HFFc6 (cell line): ENCODE measurements around the gene CPLANE1. TPM values are rescaled to one million over a fixed set of nuclear protein-coding genes. Genes with fewer than 3 reads are reported as not detected.

Experiments
- DNase-seq: peaks from one replicate; pipeline ENCODE4 v3.0.0-alpha.2; 2018
- H3K27ac Mint-ChIP-seq: 2 replicates; pipeline ENCODE4 v1.8.0; 2020; ENCODE audit warnings: mild to moderate bottlenecking, mixed read lengths
- H3K27me3 Mint-ChIP-seq: 2 replicates; pipeline ENCODE4 v1.8.0; 2021; ENCODE audit warnings: mild to moderate bottlenecking, moderate library complexity, mixed read lengths; ENCODE audit not compliant: insufficient read depth
- H3K36me3 Mint-ChIP-seq: 2 replicates; pipeline ENCODE4 v1.8.0; 2021; ENCODE audit warnings: low read depth, mixed read lengths
- H3K4me1 Mint-ChIP-seq: 2 replicates; pipeline ENCODE4 v1.8.0; 2020; ENCODE audit warnings: low read depth, mixed read lengths
- H3K4me3 Mint-ChIP-seq: 2 replicates; pipeline ENCODE4 v1.8.0; 2020; ENCODE audit warnings: mild to moderate bottlenecking, moderate library complexity, mixed read lengths
- H3K9me3 Mint-ChIP-seq: 2 replicates; pipeline ENCODE4 v1.8.0; 2020; ENCODE audit warnings: mild to moderate bottlenecking, mixed read lengths
- CTCF ChIP-seq: fragments of 200-600 bp; sonication (generic); IDR thresholded peaks from 2 replicates; pipeline ENCODE4 v1.5.0; 2021; ENCODE audit warnings: antibody characterized with exemption, mild to moderate bottlenecking
- total RNA-seq, 6 experiments: library from RNA; stranded (reverse); fragmentation: NEBNext Ultra II Directional; extraction: Animal tissue kit (Norgen Biotek cat#: 25700); gene quantifications; 2 replicates in 1 of 6; 3 replicates in 5 of 6; pipeline ENCODE4 v1.2.3, GENCODE V29; 2021

Gene CPLANE1
- total RNA-seq, 6 experiments from 2014 or later = 10.3 to 12.7 (median 11.6) TPM

DNA sequence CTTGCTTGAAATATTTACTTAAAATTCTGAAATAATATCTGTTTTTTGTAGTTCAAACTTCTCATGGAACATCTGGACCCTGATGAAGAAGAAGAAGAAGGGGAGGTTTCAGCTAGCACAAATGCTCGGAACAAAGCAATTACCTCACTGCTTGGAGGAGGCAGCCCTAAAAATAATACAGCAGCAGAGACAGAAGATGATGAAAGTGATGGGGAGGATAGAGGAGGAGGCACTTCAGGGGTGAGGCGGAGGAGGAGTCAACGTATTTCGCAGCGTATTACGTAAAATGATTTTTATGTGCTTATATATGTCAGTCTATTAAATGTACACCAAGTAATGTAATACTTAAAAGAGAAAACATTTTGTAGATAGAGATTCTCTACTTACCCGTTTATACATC, 185.4 kb downstream of the CPLANE1 start:
- H3K4me1 Mint-ChIP-seq = no peaks in the 10 kb centered on the region
- H3K9me3 Mint-ChIP-seq = no peaks in the 10 kb centered on the region

DNA sequence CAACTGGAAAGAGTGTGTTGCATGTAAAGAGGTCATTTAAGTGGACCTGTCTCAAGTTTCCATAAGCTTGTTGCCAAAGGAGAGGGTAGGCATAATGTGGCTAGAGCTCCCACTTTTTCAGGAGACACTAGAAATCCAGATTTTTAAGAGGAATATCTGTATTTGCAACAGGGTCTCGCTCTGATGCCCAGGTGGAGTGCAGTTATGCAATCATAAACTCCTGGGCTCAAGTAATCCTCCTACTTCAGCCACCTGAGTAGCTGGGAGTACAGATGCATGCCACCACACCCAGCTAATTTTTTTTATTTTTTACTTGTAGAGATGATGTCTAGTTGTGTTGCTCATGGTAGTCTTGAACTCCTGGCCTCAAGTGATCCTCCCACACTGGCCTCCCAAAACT, 189.1 kb downstream of the CPLANE1 start:
- H3K4me1 Mint-ChIP-seq = no peaks in the 10 kb centered on the region
- no peaks in the 10 kb centered on the region for H3K27me3 Mint-ChIP-seq
- no peak for DNase-seq
- H3K27ac Mint-ChIP-seq = no peak overlapping the region
- H3K4me3 Mint-ChIP-seq = no peak overlapping the region
- no peaks in the 10 kb centered on the region for H3K9me3 Mint-ChIP-seq
- TF ChIP-seq CTCF = no peak
- peaks cover 27% of the 10 kb centered on the region for H3K36me3 Mint-ChIP-seq

More for the DNA sequence above, 185.4 kb downstream of the CPLANE1 start:
- Mint-ChIP-seq H3K27ac (no peak overlapping the region), H3K4me3 (no peak overlapping the region; the same call in 1 of the 2 replicates), H3K36me3 (peaks cover 17% of the 10 kb centered on the region), H3K27me3 (no peaks in the 10 kb centered on the region)
- DNase-seq = no peak
- TF ChIP-seq CTCF = no peak

DNA sequence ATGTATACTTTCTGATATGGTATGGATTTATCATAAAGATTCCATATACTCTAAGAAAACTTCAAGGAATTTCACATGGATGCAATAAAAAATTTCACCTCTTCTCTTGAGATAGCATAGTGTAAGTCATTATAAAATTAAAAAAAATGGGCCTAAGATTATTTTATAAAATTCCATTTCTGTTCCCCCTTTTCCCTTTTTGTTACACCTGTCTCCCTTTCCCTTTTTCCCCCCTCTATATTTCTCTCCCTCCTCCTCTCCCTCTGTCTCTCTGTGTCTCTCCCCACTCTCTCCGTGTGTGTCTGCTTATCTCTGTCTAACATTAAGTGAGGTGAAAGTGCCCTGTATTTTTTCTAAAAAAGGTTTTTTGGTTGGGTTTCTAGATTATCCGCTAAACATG, 192.4 kb downstream of the CPLANE1 start:
- TF ChIP-seq CTCF = no peak
- Mint-ChIP-seq H3K4me1 (no peaks in the 10 kb centered on the region), H3K4me3 (no peak overlapping the region), H3K27me3 (no peaks in the 10 kb centered on the region), H3K36me3 (peaks cover 23% of the 10 kb centered on the region), H3K27ac (no peak overlapping the region), H3K9me3 (no peaks in the 10 kb centered on the region)
- no peak for DNase-seq

Other genes with a start within 250 kb of the CPLANE1 start
- 10 to 100 TPM; 22.2 to 39.1 (median 32.9) TPM for gene NUP155, start 121.7 kb upstream of the CPLANE1 start, total RNA-seq
- 10 to 100 TPM; 24.0 to 29.7 (median 26.0) TPM for gene WDR70, start 129.9 kb upstream of the CPLANE1 start, total RNA-seq